ENCODE results near the gene MYO5C. TPM values are rescaled to one million over a fixed set of nuclear protein-coding genes. Genes with fewer than 3 reads are reported as not detected.

Gene MYO5C
- total RNA-seq, 6 experiments from 2014 or later, result 0.02 to 0.10 TPM; not detected in 4

- no peaks in the 10 kb centered on the region for H3K36me3 Mint-ChIP-seq (ENCODE audit: low read depth)
- H3K4me3 Mint-ChIP-seq, result no peak overlapping the region
- no peak overlapping the region for H3K27ac Mint-ChIP-seq
- TF ChIP-seq CTCF (IDR thresholded peaks at IDR 0.05), result no peak
- H3K27me3 Mint-ChIP-seq (ENCODE audit: insufficient read depth), result peaks cover 17% of the 10 kb centered on the region
- no peak for DNase-seq
- H3K4me1 Mint-ChIP-seq (ENCODE audit: low read depth), result peaks cover 7% of the 10 kb centered on the region
- H3K9me3 Mint-ChIP-seq, result no peaks in the 10 kb centered on the region
Measured at GRCh38 chr15:52283281-52283680, 12.3 kb downstream of the MYO5C start.

- Mint-ChIP-seq H3K27me3 (ENCODE audit: insufficient read depth) (peaks cover 20% of the 10 kb centered on the region), H3K4me3 (no peak overlapping the region), H3K9me3 (no peaks in the 10 kb centered on the region), H3K27ac (no peak overlapping the region), H3K4me1 (ENCODE audit: low read depth) (peaks cover 7% of the 10 kb centered on the region), H3K36me3 (ENCODE audit: low read depth) (no peaks in the 10 kb centered on the region)
- no peak for TF ChIP-seq CTCF (IDR thresholded peaks at IDR 0.05)
- DNase-seq, result no peak
Measured at GRCh38 chr15:52282418-52282817, 13.2 kb downstream of the MYO5C start.

GRCh38 chr15:52281085-52282035 is 14.2 kb downstream of the MYO5C start:
- Mint-ChIP-seq H3K27ac (no peak overlapping the region), H3K4me1 (ENCODE audit: low read depth) (peaks cover 7% of the 10 kb centered on the region), H3K4me3 (no peak overlapping the region), H3K9me3 (no peaks in the 10 kb centered on the region), H3K36me3 (ENCODE audit: low read depth) (no peaks in the 10 kb centered on the region), H3K27me3 (ENCODE audit: insufficient read depth) (peaks cover 25% of the 10 kb centered on the region)
- no peak for TF ChIP-seq CTCF (IDR thresholded peaks at IDR 0.05)
- no peak for DNase-seq

- no peak for DNase-seq
- no peaks in the 10 kb centered on the region for H3K36me3 Mint-ChIP-seq (ENCODE audit: low read depth)
- TF ChIP-seq CTCF (IDR thresholded peaks at IDR 0.05), result no peak
- no peak overlapping the region for H3K4me3 Mint-ChIP-seq
- H3K9me3 Mint-ChIP-seq, result no peaks in the 10 kb centered on the region
- no peak overlapping the region for H3K27ac Mint-ChIP-seq
- peaks cover 7% of the 10 kb centered on the region for H3K4me1 Mint-ChIP-seq (ENCODE audit: low read depth)
- H3K27me3 Mint-ChIP-seq (ENCODE audit: insufficient read depth), result peaks cover 27% of the 10 kb centered on the region
Measured at GRCh38 chr15:52280326-52281084, 15.1 kb downstream of the MYO5C start.

GRCh38 chr15:52278636-52279367 is 16.8 kb downstream of the MYO5C start:
- H3K4me1 Mint-ChIP-seq (ENCODE audit: low read depth), result no peaks in the 10 kb centered on the region
- H3K4me3 Mint-ChIP-seq, result no peak overlapping the region
- peaks cover 43% of the 10 kb centered on the region for H3K27me3 Mint-ChIP-seq (ENCODE audit: insufficient read depth)
- no peaks in the 10 kb centered on the region for H3K36me3 Mint-ChIP-seq (ENCODE audit: low read depth)
- H3K27ac Mint-ChIP-seq, result no peak overlapping the region
- no peak for DNase-seq
- no peaks in the 10 kb centered on the region for H3K9me3 Mint-ChIP-seq
- TF ChIP-seq CTCF (IDR thresholded peaks at IDR 0.05), result no peak
